HG02973 (cell line): ENCODE measurements around the gene OSMR.

ENCODE experiments used
- ATAC-seq: cut with Tn5 transposase; IDR thresholded peaks from one replicate; pipeline ENCODE4 v1.9.1; 2021; ENCODE audit warnings: moderate library complexity; ENCODE audit not compliant: unreplicated experiment

OSMR gene

DNA sequence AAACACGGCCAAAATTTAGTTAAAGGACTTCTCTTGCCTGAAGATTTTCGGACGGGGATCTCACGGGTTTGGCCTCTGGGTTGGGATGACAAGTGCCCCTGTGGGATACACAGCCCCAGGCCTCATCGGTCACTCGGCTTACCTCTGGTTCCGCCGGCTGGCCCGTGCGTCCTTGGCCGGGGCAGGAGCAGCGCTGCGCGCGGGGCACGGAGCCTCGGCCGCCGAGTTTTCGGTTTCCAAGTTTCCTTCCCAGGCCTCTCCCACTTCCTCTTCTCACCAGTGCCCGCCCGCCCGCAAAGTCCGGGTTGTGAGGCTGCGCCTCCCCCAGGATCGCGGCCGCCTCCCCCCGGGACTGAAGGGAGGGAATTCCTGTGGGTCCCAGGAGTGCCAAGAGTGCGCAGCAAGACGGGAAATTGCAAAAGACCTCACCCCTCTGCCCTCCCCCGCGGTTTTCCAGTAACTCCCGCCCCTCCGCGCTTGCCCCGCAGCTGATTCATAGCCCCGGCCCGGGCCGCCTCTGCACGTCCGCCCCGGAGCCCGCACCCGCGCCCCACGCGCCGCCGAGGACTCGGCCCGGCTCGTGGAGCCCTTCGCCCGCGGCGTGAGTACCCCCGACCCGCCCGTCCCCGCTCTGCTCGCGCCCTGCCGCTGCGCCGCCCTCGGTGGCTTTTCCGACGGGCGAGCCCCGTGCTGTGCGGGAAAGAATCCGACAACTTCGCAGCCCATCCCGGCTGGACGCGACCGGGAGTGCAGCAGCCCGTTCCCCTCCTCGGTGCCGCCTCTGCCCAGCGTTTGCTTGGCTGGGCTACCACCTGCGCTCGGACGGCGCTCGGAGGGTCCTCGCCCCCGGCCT, at the start of gene OSMR:
TSS of gene OSMR (plus strand) at position 487 of the 853 bp plus-strand sequence. CDS start 23,033 bp downstream, outside the sequence.
- ATAC-seq: no peak

DNA sequence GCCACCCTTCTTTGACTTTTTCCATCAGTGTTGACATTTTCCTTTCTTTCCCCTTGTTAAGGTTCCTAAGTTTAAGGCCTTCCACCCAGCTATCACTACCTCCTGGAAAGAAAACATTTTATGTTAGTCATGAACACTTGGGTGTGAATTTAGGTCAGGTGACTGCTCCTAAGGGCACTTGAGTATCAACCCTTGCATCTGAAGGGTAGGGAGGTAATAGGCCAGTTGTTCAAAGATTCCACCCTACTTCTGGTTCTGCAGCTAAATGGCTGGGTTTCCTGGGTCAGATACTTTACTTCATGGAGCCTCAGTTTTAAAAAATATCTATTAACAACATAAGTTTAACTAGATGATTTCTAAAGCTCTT, 49.1 kb upstream of the OSMR start:
- no peak for ATAC-seq

DNA sequence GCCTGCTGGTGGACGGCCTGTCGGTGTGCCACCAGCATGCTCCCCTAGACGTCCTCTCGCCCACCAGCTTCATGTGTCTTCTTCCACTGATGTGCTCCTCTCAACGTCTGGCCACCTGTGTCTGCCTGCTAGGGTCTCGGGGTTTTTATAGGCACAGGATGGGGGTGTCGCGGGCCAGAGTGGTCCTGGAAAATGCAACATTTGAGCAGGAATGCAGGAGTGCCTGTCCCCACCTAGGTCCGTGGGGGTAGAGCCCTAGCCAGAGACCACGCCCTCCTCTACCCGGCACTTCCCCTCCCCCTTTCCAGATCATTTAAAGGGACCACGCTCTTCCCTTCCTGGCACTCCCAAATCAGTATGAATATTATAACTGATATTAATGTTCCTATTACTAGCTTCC, 48.0 kb upstream of the OSMR start:
- ATAC-seq: no peak

DNA sequence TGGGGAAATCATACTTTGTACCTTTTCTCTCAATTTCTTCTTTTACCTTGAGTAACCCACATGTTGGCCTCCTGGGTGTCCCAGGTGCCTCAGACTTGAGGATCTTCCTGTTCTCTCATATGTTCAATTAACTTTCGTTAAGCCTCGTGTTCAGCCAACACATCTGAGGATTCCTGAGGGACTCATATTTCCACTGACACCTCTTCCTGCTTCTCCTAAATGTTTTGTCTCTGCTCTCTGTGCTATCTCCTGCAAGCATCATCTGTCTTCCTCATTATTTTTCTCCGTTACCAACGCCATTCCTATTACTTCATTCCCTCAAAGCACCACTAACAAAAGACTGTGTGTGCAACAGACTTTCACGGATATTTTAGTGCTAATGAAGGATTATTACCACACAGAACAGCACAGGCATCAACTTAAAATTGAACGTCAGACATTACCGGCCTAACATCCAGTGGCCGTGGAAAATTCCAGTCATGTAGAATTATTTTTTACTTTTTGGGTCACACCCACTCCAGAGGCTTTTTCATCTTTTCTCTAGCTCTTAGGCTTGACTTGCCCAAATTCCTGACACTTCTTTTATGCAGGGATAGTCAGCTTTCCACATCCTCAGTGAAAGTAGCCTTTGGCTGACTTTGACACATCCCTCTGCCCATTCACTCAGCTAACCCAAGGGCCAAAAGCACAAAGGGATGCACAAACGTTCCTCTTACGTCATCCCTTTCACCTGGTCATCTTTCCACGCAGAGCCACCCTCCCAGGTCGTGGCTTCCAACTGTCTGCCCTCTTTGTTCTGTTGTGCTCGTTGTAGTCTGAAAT, 46.0 kb upstream of the OSMR start:
- ATAC-seq: no peak

DNA sequence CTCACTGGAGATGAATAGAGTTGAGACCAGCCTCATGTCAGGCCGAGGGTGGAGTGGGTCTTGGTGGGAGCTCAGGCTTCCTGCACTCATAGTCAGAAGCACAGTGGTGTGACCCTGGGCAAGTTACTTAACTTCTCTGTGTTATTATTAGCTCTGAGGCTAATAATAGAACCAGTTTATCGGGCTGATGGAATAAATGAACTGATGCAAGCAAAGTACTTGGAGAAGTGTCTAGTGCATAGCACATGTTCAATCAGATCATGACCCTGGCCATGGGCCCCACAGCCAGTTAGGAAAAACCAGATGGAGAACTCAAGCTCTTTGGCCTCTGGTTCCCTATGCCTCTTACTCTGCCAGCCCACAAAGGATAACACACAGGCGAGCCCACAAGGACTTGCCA, 45.3 kb upstream of the OSMR start:
- no peak for ATAC-seq

DNA sequence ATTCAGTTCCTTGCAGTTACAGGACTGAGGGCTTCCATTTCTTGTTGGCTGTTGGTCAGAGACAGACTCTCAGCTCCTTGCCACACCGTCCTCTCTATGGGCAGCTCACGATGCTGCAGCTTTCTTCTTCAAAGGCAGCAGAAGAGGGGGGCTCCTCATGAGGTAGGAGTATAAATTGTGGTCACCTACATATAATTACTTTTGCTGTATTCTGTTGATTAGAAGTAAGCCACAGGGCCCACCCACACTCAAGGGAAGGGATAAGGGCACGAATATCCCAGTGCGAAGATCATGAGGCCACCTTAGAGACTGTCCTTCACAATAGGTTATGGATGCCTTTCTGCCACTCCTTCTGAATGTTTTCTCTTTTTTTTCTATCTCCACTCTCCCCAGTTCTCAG, 43.7 kb upstream of the OSMR start:
- no peak for ATAC-seq

DNA sequence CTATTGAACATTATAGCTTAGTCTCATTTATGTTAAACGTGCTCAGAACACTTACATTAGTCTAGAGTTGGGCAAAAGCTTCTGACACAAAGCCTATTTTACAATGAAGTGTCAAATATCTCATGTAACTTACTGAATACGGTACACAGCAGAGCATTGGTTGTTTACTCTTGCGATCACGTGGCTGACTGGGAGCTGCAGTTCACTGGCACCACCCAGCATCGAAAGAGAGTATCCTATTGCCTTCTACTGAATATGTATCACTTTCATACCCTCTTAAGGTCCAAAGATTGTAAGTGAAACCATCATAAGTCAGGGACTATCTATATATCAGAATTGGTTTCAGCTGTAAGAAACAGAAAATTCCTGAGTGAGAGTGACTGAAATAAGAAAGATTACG, 42.6 kb upstream of the OSMR start:
- no peak for ATAC-seq

DNA sequence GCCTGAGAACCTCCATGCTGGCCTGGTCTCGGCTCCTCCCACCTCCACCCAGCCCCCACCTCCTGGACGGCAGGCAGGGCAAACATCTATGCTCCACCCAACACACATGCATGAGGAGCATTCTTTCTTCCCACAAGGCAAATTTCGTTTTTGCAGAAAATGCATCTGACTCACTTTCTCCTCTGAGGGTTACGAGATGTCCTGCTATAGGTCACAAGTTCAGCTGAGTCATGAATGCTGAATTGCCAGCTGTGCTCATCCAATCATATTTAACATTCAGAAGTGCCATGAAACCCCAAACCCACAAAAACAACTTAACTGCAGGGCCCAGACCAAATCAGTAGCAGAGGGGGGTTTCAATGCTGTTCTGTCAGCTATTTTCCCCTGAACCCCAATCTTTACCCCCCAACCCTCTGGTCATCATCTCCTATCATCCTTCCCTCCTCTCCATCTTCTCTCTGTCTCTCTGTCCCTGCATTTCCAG, 39.0 kb upstream of the OSMR start:
- ATAC-seq: no peak

DNA sequence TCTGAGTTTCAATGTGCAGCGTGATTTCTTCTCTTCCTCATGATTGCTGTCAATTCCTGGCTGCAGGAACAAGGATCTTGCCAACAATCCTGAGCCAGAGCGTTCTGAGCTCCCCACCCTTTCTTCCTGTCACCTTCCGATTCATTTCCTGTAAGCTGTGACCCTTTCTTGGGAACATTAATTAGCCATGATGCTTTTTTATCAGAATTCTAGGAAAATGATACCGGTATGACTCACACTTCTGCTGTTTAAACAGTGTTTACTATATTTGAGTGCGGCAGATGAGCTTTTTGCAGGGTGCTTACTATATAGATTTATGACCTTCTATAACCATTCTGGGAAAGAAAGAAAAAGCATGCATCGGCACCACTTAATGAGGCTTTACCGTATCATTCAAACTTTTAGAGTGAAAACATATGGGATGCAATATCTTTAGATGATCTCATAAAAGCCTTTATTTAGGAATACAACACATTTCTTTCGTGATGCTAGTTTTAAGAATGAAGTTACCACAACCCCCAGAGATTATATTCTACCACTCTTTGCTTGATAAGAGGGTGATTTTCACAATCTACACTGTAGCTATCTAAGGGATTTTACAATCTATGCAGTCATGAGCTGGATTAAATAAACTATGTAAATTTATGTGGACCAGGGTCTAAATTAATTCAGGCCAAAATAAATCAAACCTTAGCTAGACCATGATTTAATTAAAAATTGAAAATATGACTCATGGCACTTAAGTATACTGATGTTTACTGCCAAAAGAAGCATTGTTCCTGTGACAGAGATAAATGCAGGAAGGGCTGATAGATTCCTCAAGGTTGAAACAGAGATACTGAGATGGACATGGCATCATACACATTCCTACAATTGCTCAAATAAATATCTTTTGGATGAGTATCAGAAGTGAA, 38.0 kb upstream of the OSMR start:
- no peak for ATAC-seq

DNA sequence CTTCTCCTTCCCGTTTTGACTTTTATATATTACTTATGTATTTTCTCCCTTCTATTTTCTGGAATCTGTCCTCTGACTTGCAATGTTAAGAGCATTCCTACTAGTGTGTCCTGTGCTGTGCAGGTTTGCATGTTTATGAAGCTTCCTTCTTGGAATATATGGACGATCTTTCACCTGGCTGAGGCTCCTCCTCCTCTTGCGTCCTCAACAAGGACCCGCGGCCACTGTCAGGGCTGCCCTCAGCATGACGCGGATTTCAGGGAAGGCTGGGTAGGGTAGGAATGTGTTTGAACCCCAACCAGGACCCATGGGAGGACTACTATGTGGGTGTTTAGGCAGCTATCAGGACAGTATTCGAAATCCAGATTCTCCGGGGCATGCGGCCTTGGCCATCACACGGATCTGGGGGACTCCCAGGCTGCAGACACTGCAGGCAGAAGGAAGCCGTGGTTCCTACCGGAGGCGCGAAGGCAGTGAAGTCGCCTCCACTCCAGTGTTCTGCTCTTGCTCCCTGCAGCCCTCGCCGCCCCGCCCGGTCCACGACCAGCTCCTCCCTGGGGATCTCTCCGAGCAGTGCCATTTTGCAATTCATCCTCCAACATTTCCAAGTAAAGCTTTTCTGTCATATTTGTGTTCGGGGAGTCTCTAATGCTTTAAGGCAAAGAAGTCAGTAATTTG, 37.0 kb upstream of the OSMR start:
- no peak for ATAC-seq

DNA sequence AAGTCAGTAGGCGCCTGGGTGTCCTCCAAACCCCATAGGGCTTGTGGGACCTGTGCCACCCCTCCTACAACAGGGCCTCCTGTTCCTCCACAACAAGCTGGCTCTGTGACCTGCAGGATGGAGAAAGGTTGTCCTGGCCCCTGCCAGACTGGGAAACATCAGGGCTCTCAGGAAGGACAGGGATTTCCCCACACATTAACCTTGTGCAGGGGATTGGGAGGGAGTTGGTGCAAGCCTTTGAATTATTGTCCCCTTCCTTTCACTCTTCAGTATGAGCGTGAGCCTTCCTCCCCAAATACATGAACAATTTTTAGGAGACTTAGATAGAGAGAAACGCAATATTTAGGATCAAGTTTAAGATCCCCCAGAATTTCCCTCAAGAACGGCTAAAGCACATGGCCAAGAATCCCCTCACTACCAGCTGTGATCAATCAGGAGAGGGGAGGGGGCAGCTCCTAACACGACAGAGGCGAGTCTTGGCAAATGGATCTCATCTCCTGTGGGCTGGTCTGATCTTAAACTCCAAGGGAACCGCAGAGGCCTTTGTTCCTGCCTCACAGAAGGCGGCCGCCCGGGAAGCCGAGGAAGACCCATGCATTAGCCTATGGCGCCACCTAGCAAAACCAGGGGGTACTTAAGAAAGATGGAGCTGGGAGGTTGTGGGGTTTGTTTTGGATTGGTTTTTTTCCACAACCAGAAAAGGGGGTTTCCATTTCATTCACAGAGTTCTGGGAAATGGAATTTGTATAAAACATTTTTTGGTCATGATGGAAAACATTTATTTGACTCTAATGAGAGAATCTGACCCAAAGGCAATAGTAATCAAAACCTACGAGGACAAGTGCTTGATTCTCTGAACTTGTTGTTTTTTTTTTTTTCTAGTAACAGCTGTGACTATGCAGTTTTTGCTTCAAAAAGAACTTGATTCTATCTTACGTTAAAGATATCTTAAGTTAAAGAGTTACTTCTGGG, 36.1 kb upstream of the OSMR start:
- peak; percentile 79 for ATAC-seq

DNA sequence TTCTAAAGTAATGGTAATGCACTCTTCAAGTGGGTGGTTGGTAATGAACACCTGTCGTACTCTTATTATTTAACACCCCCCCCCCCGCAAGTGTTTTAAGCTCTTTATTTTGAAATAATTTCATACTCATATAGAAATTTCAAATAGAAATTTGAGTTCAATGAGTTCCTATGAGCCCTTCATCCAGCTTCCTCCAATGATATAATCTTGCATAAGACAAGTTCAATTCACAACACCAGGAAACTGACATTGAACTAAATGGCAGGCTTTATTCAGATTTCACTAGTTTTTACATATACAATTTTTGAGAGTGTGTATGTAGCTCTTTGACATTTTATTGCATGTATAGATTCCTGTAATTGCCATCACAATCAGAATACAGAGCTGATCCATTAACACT, 30.9 kb upstream of the OSMR start:
- no peak for ATAC-seq

DNA sequence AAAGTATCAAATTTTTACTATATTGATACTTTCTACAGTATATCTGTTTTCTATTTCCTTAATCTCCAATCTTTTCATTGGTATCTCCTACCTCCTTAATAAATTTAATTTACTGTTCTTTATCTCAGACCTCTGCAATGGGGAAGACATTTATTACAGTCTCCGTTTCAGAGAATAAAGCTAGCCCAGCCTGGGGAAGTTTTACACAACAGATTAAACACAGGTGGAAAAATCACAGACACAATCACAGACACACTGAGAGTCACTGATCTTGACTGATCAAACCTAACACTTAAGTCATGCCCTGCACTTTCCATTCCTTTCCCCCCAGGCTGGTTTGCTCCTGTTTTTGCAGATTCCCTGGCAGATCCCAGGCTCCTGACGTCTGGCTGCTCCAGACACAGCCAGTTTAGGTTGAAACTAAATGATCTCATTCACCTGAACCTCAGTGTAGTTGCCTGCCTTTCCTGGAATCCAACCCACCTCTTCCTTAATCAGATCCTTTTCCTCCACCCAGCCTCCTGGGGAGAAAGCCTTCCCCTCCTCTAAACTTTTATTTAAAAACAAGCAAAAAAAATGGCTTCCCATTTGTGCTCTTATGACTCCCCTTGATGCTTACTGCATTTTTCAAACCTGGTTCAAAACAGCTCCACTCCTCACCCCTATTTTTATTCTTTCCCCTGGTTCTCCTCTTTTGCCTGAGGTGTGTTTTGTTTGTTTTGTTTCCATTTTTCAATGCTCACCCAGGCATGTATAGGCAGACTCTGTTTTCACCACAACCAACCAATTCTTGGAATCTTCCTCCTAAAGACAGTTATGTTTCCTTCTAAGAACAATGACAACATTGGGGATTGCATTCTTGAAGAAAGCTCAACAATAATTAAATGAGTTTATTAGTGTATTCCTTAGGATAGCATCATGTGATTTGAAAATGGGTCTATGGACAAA, 29.5 kb upstream of the OSMR start:
- ATAC-seq: no peak

DNA sequence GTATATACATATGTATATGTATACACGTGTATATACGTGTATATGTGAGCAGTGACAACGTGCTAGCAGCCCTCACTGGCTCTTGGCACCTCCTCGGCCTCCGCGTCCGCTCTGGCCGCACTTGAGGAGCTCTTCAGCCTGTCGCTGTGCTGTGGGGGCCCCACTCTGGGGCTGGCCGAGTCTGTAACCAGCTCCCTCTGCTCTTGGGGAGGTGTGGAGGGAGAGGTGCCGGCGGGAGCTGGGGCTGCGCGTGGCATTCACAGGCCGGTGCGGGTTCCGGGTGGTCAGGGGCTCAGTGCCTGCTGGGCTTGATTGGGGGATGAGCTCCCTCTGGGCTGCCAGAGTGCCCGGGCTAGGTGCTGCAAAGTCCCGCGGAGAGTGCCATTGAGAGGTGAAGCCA, 24.1 kb upstream of the OSMR start:
- ATAC-seq: no peak

DNA sequence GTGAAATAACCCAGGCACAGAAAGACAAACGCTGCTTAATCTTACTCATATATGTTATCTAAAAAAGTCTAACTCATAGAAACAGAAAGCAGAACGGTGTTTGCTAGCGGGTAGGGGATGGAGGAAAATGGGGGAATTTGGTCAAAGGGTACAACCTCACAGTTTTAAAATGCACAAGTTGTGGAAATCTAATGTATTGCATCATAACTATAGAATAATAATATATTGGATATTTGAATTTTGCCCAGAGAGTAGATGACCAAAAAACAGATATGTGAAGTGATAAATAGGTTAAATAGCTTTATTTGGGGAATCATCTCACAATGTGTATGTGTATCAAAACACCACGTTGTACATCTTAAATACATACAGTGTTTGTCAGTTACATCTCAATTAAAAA, 22.3 kb upstream of the OSMR start:
- no peak for ATAC-seq

DNA sequence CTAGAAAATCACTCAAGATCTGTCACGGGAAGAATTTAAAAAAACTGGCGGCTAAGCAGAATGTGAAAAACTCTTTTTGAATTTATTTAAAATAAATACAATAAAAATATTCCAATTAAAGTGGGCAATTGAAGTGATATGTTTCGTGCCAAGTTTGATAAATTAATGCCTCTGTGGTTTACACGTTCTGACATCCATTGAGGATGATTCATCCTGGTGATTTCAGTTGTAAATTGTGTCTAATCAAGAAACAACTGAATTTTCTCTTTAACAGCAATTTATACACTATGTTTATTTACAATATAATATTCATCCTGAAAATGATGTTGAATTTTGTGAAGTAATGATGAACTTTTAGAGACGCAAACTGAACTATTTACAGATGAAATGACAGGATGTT, 21.0 kb upstream of the OSMR start:
- ATAC-seq: no peak

DNA sequence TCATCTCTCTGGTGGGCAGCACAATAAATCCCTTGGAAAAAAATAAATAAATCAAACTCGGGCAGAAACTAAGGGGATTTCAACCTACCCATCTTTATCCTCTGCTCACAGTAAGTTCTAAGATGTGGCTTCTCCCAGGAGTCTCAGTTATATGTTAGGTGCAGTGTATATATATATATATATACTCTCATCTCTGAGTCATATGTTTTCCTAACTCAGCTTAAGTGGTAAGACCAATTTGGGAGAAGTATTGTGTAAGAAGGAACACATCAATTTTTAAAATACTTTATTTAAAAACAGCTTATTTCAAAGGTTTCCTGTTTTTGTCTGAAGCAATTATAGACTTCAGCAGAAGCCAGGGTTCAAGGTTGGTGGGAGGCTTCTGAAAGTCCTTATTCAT, 20.3 kb upstream of the OSMR start:
- ATAC-seq: no peak

DNA sequence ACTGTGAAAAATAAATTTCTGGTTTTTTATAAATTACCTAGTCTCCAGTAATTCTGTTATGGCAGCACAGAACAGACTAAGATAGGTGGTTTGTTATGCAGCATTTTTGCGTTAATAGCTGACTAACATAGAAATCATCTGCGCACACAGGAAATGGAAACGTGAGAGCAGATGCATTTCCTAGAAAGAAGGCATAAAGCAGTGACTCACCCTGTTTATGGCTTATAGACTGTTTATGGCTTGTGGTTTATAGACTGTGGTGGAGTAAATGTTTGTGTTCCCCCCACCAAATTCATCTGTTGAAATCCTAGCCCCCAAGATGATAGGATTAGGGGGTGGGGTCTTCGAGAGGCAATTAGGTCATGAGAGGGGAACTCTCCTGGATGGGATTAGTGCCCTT, 18.3 kb upstream of the OSMR start:
- ATAC-seq: no peak
